BJ (cell line): ENCODE measurements around the gene MYZAP. TPM values are rescaled to one million over a fixed set of nuclear protein-coding genes. Genes with fewer than 3 reads are reported as not detected.

Source experiments
- CTCF ChIA-PET: fragments of 350-600 bp; formaldehyde crosslinking; extraction: SDS; loops from one replicate; lab custom pipeline; 2021; ENCODE audit warnings: antibody characterized with exemption, inconsistent platforms; lab: Yijun Ruan, JAX
- POLR2A ChIA-PET: fragments of 300-600 bp; sonication (Branson Sonifier 250); formaldehyde crosslinking; extraction: SDS; loops from one replicate; lab custom pipeline; 2021; ENCODE audit warnings: antibody characterized with exemption; lab: Charles Lee
- DNase-seq: peaks from one replicate; pipeline ENCODE4 v3.0.0-alpha.2; 2011; ENCODE audit warnings: low read depth
- H3K27me3 ChIP-seq: 2 replicates; pipeline ENCODE4 v1.6.0; 2011; ENCODE audit warnings: low read length; ENCODE audit not compliant: control insufficient read depth, insufficient read depth
- H3K36me3 ChIP-seq: 2 replicates; pipeline ENCODE4 v1.5.1; 2011; ENCODE audit warnings: low read length; ENCODE audit not compliant: control insufficient read depth, insufficient read depth
- H3K4me3 ChIP-seq: 2 replicates; pipeline ENCODE4 v1.5.1; 2011; ENCODE audit warnings: low read depth, mild to moderate bottlenecking, control low read depth, low read length
- CTCF ChIP-seq: IDR thresholded peaks from 2 replicates; pipeline ENCODE4 v1.5.1; 2011; ENCODE audit warnings: low read depth, mild to moderate bottlenecking, control low read depth, inconsistent platforms, low read length, moderate library complexity; ENCODE audit not compliant: insufficient read depth
- polyA plus RNA-seq: library from polyadenylated mRNA; depleted of rRNA; stranded (reverse); fragments of >200 nt; gene quantifications from 2 replicates; pipeline ENCODE4 v1.2.3, GENCODE V29; 2011

MYZAP gene
- polyA plus RNA-seq, 1 experiment, result 0.11 TPM

GRCh38 chr15:57657619-57658018 is 65.9 kb downstream of the MYZAP start:
- H3K36me3 ChIP-seq, result no peaks in the 10 kb centered on the region
- no peak for DNase-seq
- TF ChIP-seq CTCF, result no peak
- H3K4me3 ChIP-seq, result no peak overlapping the region
- ChIA-PET CTCF (interaction anchor here (0.9 to 1.6 kb wide), 2 partner anchors 97 to 525 kb away, joined by 4 read pairs; no protein-coding TSS in a partner anchor), POLR2A (no interaction called here)
- no peaks in the 10 kb centered on the region for H3K27me3 ChIP-seq

GRCh38 chr15:57662091-57662744 is 70.5 kb downstream of the MYZAP start:
- POLR2A ChIA-PET, result no interaction called here
- no peak for DNase-seq
- H3K27me3 ChIP-seq, result no peaks in the 10 kb centered on the region
- H3K36me3 ChIP-seq, result no peaks in the 10 kb centered on the region
- CTCF ChIA-PET, result interaction anchor here (1.3 kb wide), 1 partner anchor 71 kb away, joined by 3 read pairs; no protein-coding TSS in a partner anchor
- TF ChIP-seq CTCF, result no peak
- H3K4me3 ChIP-seq, result no peak overlapping the region

GRCh38 chr15:57662802-57663201 is 71.1 kb downstream of the MYZAP start:
- Histone ChIP-seq H3K27me3 (no peaks in the 10 kb centered on the region), H3K4me3 (no peak overlapping the region), H3K36me3 (no peaks in the 10 kb centered on the region)
- POLR2A ChIA-PET, result interaction anchor here (0.7 kb wide), 1 partner anchor 30 kb away, joined by 13 read pairs; no protein-coding TSS in a partner anchor
- CTCF ChIA-PET, result interaction anchor here (1.0 to 1.2 kb wide), 2 partner anchors 9 to 198 kb away, joined by 3 to 4 read pairs; no protein-coding TSS in a partner anchor
- no peak for TF ChIP-seq CTCF
- no peak for DNase-seq

GRCh38 chr15:57663262-57663661 is 71.6 kb downstream of the MYZAP start:
- no peak for TF ChIP-seq CTCF
- no peaks in the 10 kb centered on the region for H3K27me3 ChIP-seq
- H3K4me3 ChIP-seq, result no peak overlapping the region
- CTCF ChIA-PET, result interaction anchor here (0.6 to 1.2 kb wide), 3 partner anchors 9 to 424 kb away, joined by 3 to 4 read pairs (median 4); no protein-coding TSS in a partner anchor
- DNase-seq, result no peak
- POLR2A ChIA-PET, result interaction anchor here (0.7 kb wide), 1 partner anchor 31 kb away, joined by 13 read pairs; no protein-coding TSS in a partner anchor
- no peaks in the 10 kb centered on the region for H3K36me3 ChIP-seq

- DNase-seq, result no peak
- no peak overlapping the region for H3K4me3 ChIP-seq
- H3K27me3 ChIP-seq, result no peaks in the 10 kb centered on the region
- H3K36me3 ChIP-seq, result no peaks in the 10 kb centered on the region
- no peak for TF ChIP-seq CTCF
- POLR2A ChIA-PET, result interaction anchor here (0.8 kb wide), 1 partner anchor 9 kb away, joined by 5 read pairs; no protein-coding TSS in a partner anchor
- CTCF ChIA-PET, result interaction anchor here (0.6 to 1.9 kb wide), 6 partner anchors 12 to 406 kb away, joined by 3 to 5 read pairs (median 4); no protein-coding TSS in a partner anchor
These were observed 73.5 kb downstream of the MYZAP start for GRCh38 chr15:57665194-57665593.
